GM19468 (cell line): ENCODE data around the gene TPM4.
"Not testable (repeated sequence)": the region's sequence is repeated elsewhere in the genome, so short reads cannot be mapped to it uniquely, and the experiment has no call there.

Source experiments
- ATAC-seq: cut with Tn5 transposase; IDR thresholded peaks from one replicate; pipeline ENCODE4 v1.9.1; 2021; ENCODE audit warnings: mild to moderate bottlenecking, moderate library complexity, moderate number of reproducible peaks; ENCODE audit not compliant: unreplicated experiment; ENCODE audit errors: extremely low read depth

Gene TPM4

GRCh38 chr19:16076154-16076957, at the start of gene TPM4:
Gene TPM4 (plus strand): TSS chr19:16076495. CDS start chr19:16076566, 71 bp downstream.
- peak; percentile 31 for ATAC-seq

- no peak for ATAC-seq
Observed at GRCh38 chr19:16026756-16027155, 49.5 kb upstream of the TPM4 start.

GRCh38 chr19:16027528-16027927, 48.8 kb upstream of the TPM4 start:
- ATAC-seq: no peak

GRCh38 chr19:16030155-16030554, 46.1 kb upstream of the TPM4 start:
- not testable (repeated sequence) for ATAC-seq

DNA sequence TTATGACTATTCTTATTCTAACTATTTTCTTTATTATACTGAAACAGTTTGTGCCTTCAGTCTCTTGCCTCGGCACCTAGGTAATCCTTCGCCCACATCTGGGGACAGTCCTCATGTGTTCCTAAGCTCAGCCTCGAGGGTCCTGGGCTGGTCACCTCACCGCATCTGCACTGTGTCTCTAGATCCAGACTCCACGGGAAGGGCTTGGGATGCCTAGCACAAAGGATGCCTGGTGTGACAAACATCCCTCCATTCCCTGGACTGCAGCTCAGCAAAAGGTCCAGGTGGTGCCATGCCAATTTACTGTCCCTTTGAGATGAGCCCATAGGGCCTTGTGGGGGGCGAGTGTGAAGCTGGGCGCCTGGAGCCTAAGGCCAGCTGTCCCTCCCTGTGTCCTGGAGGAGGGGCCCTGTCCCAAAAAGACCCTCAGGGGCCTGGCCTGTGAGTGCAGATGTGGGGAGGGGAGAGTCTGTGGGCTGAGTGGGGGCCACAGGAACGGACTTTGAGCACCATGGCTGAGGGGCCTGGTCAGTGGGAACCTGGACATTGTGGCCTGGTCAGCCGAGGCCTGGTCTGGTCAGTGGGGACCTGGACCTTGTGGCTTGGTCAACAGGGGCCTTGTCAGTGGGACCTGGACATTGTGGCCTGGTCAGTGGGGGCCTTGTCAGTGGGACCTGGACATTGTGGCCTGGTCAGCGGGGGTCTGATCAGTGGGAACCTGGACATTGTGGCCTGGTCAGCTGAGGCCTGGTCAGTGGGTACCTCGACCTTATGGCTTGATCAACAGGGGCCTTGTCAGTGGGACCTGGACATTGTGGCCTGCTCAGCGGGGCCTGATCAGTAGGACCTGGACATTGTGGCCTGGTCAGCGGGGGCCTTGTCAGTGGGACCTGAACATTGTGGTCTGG, 45.1 kb upstream of the TPM4 start:
- no peak for ATAC-seq

DNA sequence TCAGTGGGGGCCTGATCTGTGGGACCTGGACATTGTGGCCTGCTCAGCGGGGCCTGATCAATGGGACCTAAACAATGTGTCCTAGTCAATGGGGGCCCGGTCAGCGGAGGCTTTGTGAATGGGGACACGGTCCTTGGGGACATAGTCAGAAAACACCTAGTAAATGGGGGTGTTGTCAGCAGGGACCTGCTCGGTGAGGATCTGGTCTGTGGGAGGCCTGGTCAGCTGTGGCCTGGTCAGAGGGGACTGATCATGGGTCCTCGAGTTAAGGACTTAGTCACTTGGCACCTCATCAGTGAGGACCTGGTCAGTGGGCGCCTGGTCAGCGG, 44.5 kb upstream of the TPM4 start:
- no peak for ATAC-seq

GRCh38 chr19:16032509-16033135, 43.7 kb upstream of the TPM4 start:
- ATAC-seq: no peak

GRCh38 chr19:16033136-16033530, 43.2 kb upstream of the TPM4 start:
- ATAC-seq: no peak

- no peak for ATAC-seq
Observed at GRCh38 chr19:16033721-16034120, 42.6 kb upstream of the TPM4 start.

GRCh38 chr19:16034180-16034579, 42.1 kb upstream of the TPM4 start:
- ATAC-seq: no peak

DNA sequence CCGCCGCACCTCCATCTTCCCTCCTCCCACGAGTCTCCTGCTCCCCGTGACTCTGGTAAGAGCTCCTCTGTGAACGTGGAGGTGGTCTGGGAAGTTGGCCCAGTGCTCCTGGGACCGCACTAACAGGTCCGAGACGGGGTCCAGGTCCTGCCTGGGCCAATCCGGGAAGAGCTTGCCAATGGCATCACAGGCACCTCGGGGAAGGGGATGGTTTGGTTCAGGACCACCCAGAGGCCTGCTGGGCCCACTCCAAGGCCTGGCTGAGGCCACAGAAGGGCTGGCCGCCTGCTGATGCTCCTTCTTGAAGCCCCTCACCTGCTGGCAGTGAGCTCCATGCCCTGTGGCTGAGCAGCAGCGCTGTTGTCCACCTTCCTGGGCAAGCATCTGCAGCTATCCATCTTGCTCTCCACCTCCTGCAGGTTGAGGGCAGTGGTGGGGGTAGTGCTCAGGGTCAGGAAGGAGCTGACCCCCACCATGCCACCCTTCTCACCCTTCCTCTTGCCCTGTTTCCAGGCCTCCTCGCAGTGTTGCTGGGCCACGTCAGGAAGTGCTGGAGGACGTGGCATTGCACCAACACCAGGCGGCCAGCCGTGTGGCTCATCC, 41.2 kb upstream of the TPM4 start:
- ATAC-seq: no peak

DNA sequence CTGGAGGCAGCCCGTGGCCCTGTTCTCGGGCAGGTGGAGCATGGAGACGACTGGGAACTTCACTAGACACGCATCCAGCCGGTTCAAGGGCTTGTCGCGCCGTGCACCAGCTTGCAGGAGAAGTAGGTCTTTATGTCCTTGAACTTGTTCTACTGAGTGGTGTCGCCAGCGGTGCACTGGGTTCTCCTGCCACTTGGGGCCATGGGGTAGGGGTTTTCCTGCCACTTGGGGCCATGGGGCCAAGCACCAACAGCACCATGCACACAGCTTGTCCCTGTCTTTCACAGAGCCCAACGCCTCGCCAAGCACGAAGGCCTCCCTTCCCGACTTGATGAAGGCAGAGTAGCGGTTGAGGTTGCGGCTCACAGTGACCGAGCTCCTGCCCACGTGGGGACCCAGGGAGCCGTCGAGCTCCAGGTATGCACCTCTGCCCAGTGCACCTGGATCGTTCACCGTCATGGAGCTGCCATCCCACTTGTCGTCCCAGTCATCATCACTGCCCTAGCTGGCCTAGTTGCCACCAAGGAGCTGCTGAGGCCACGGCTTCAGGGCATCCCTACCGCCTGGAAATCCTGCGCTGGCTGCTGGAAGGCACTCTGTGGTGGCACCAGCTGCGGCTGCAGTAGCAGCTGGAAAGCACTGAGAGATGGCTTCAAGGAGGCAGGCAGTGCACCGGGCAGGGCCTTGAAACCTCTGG, 40.5 kb upstream of the TPM4 start:
- ATAC-seq: no peak

- ATAC-seq: no peak
Observed at GRCh38 chr19:16036397-16036925, 39.8 kb upstream of the TPM4 start.

- ATAC-seq: no peak
Observed at GRCh38 chr19:16036941-16037340, 39.4 kb upstream of the TPM4 start.

DNA sequence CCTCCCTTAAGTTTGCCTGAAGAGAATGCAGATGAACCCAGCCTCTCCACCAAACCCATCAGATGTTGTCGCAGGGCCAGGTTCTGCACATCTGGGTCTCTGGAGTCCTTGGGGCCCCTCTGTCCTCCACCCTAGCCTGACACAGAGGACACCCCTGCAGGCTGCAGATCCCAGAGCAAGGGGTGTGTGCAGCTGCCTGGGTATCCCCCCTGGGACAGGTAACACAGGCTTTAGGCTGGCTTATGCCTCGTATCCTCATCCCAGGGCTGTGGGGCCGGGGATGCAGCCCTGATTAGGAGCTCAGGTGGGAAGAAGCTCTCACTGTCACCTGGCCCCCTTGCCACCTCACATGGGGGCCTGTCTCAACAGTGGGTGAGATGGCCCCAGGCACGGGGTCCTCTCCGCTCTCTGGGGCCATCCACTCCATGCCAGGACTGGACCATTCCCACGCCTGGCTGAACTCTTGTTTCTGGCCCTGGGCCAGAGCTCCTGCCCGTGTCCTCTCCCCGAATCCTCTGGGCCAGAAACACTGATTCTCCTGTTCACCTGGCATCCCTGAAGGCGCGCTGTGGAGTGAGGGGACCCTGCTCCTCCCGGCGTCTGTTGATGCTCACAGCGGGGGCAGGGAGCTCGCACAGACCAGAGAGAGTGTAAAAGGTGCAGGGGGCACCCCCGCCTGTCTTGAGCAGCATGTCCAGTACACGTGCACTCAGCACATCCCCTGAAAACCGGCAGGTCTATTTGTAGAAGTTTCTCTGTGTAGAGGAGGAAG, 38.7 kb upstream of the TPM4 start:
- no peak for ATAC-seq

DNA sequence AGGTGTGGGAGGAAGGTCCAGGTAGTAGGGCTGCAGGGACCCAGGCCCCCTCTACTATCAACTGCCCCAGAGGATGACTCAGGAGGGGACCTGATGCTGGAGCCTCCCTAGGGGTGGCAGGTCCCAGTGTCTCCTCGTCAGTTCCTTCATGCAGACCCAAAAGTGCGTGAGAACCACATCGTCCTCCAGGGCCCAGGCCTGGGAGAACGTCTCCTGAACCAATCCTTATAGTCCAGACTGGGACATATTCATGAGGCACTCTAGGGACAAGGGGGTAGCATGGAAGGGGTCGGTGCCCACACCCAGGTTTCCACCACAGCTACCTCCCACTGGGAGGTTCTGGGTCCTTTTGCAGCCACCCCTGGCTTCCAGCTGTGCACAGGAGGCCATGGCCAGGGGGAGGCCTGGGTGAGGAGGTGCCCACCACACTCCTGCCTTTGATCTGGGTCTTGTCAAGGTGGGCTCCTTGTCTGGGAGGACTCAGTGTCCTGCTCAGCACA, 38.0 kb upstream of the TPM4 start:
- ATAC-seq: no peak

DNA sequence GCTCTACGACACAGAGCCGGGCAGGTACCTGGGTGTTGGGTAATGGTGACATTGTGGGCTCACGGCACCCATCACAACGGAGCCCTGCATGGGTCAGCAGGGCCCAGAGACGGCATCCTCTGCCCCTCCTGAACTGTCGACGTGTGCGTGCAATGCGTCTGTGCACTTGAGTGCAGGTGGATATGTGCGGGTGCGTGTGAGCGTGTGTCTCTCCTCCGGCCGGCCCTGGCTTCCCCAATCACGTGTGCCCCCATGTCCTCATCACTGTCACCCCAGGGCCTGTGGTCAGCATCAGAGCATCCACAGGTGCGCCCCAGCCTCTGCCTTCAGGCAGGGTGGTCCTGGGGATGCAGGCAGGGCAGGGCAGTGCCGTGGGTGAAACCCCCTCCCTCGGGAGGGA, 37.2 kb upstream of the TPM4 start:
- no peak for ATAC-seq

GRCh38 chr19:16039545-16039944, 36.8 kb upstream of the TPM4 start:
- no peak for ATAC-seq

GRCh38 chr19:16040642-16041041, 35.7 kb upstream of the TPM4 start:
- ATAC-seq: no peak
